ENCODE measurements around the gene STEAP1B.

The STEAP1B gene

DNA sequence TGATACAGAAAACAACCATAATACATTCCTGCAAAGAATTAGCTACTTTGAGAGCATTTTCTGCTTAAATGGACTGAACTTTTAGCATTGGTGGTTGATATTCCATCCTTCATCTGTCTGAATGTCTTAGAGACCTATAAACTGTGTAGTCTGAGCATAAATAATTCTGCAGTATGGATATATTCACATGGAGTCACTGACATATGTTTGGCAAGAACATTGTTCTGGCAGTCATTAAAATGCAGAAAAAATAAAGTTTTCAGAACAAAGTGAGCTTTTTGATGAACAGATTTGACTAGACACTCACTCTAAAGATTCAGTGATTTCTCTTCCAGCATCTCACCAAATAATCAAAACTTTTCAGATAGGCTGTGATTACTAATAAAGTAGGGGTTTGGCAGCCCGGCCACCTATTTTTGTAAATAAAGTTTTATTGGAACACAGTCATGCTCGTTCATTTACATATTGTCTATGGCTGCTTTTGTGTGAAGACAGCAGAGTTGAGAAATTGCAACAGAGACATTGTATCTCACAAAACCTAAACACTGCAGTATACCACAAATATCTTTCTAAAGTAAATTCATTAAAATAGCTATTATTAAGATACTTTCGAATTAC, 98.9 kb downstream of the STEAP1B start:
- no peak for DNase-seq (ENCODE audit: low read depth, low spot score)

DNA sequence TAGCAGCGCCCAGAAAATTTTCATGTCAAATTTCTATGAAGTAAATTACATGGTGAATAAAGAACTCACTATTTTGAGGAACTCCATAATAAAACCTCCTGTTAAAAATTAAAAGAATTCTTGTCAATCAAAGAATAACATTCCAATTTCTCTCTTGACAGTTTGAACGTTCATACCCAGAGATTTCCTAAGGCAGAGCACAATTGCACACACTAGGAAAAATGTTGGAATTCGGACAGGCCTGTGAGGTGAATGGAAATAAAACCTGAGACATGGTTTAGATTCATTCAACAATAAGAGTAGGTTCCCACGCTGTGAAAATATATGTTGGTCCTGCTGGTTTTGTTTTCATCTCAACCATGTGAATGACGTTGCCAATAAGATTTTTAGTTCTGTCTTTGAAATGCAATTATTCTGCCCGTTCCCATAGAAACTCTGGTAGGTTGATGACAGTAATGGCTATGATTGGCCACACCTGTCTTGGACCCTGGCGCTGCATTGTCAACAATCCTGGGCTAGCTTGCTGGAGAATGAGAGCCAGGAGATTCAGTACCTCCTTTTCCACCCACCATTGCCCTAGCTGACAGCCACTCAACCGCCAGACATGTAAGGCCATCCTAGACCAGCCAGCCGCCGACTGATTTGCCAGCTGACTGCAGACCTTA, 99.7 kb downstream of the STEAP1B start:
- DNase-seq (ENCODE audit: low read depth, low spot score), result no peak

DNA sequence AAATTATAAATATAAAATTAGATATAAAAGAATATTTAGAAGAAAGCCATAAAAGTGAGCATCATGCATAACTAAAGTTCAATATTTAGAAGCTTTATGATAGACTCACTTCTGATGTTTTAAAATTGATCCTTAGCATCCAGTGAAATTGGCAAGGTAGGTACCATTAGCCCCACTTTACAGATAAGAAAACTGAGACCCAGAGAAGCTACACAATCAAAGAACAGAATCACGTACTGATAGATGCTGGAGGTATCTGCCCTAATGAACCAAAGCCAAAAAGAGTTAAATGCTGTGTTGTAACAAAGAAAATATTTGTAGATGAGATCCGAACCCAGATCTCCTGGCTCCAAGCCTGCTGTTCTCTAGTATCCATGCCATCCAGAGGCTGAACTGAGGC, 100.4 kb downstream of the STEAP1B start:
- DNase-seq (ENCODE audit: low read depth, low spot score), result no peak

DNA sequence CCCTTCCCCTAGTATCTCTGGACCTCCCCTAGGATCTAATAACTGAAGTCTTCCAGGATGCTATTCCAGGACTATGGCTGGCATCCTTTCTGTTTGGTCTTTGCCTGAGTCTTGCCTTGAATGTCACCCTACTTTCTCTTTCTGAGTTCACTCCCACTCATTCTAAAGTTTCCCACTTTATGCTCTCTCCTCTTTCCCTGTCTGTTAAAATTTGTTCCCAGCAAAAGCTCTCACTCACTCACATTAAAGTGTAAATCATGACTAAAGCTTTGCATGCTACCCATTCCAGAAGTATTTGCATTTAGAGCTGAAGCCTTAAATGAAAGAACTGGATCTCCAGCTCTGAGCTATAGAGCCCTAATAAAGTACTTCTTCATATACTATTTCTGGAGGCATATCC, 100.9 kb downstream of the STEAP1B start:
- no peak for DNase-seq (ENCODE audit: low read depth, low spot score)

DNA sequence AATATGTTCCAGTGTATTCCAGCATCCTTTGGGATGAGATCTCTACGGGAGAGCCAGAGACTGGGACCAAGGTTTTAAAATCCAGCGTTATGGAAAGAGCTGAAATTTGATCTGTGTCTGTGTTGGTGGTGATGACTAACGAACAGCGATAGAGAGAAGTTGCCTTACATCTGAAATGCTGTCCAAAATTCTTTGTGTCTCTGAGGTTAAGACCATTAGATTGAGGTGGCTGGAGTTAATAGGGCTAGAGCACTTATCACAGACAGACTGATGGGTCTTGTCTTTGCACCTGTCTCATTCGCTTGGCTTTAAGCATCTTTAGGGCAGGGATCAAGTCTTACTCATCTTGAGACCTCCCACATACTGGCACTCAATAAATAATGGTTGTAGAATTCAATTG, 102.0 kb downstream of the STEAP1B start:
- no peak for DNase-seq (ENCODE audit: low read depth, low spot score)

DNA sequence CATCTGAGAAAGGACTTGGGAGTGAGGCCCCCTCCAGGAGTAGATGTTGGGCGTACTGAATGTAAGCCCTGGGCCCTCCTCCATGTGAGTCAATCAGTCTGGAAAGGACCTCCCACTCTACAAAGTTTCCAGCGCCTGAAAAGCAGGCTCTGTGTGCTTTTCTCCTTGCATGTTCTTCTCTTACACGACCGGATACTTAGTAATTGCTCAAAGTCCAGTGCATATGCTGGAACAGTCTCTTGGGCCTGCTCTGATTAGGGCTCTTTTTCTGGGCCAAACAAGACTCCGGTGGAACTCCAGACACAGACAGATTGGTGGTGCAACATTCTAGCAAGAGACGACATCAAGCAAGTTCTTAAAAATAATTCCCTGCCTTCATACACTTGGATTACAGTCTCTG, 104.8 kb downstream of the STEAP1B start:
- no peak for DNase-seq (ENCODE audit: low read depth, low spot score)

DNA sequence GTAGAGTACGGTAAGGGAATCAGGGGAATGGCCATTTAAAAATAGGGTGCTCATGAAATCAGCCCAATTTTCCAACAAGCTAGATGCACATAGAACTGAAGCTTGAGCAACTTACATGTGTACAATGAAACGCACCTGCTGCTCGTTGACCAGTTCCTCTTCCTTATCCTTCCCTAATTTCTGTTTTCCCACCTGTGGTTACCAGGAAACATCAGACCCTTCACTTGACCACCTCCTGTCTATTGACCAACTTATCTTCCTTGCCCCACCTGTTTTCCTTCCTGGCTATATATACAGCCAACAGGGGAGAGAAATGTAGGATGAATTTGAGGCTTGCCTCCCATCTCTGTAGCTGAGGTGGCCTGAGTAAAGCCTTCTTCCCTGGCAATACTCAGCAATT, 105.2 kb downstream of the STEAP1B start:
- no peak for DNase-seq (ENCODE audit: low read depth, low spot score)

DNA sequence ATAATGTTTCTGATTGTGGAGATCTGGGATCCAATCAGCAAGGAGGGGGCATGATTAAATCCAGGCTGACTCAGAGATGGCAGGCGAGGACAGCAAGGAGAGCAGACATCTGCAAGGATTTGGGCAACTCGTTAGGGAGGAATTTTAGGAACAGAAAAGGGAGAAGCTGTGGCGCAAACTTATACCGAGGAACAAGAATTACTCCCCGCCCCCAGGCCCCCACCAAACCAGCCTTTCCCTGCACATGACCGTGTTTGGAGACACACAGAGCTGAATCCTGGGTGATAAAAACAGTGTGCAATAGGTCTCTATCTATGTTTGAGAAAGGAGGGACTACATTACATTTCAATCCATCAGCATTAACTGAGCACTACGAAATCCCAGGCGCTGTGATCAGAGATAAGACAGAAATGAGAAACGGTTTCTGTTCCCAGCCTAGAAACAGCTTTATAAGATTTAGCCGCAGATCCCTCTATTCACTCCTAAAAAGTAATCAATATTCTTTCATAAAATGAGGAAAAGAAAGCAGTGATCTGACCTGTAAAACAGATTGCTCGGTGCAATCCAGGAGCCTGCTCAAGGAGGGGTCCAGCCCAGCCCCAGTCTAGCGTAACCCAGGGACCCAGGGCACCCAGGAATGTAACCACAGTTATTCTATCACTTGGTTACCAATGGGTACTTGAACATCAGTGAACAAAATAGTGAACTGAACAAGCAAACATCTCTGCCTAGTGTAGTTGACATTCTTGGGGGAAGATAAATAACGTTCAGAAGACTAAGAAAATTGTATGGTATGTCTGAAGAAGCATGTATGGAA, 105.9 kb downstream of the STEAP1B start:
- DNase-seq (ENCODE audit: low read depth, low spot score), result no peak

DNA sequence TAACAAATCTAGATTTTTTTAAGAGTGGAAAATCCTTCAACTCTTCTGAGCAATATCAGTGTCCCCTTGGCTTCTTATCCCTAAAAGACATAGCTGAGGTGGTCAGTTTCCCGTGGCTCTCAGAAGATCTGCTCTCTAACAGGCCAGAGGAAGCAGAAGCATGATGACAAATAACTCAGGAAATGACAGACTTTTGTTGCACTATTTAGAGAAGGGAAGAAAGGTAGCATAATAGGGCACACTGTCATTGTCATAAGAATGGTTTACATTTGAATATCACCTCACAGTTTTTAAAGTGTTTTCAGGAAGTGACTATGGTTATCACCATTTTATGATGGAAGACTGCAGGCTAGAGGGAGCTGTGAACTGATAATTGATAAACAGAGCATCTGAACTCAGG, 109.5 kb downstream of the STEAP1B start:
- DNase-seq (ENCODE audit: low read depth, low spot score), result no peak

DNA sequence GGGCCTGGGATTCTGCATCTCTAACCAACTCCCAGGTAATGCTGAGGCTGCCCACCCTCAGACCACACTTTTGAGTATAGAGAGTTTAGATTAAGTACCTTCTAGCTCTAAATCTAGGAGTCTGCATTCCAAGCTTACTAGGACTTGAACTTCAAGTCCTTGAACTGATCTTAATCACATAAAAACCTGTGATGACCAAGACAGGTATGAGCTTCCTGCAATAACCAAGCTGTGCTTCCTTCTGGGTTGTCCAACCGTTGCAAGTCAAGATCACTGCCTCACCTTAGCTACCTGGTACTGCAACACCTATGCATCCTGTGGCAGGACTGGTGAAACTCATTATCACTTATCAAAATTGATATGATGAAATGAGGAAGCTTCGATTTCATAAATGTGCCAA, 110.1 kb downstream of the STEAP1B start:
- DNase-seq (ENCODE audit: low read depth, low spot score), result no peak

DNA sequence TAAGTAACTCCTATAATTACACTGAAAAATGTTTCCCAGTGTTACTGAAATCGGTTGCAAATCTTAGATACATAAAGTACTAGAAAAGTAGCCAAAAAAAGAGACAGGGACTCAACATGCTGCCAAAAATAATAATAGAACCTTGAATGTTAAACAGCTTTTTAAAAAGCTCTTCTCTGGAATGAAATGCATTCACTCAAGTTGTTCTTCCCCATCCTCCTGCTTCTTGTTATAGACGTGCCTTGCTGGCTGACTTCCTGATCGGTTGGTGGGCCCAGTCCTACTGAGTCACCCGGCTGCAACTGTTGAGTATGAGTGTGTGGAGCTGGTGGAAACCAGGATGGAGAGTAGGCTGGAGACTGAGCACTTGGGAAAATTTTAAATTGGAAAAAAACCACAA, 112.4 kb downstream of the STEAP1B start:
- DNase-seq (ENCODE audit: low read depth, low spot score), result no peak

DNA sequence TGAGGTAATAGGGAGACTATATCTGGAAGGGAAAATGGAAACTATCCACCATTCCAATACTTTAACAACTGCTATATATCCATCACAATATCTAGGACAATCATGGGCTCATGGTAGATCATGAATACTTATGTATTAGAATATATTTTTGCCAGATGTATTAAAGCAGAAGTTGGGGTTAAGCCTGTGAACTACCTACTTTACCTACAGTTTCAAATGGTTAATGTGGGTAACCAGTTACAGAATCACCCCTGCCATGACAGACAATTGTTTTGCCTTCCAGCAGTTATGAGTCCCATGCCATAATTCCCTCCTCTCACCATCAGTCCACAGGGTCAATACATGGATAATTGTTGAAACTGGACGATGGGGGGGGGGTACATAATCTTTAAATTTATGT, 113.1 kb downstream of the STEAP1B start:
- no peak for DNase-seq (ENCODE audit: low read depth, low spot score)

DNA sequence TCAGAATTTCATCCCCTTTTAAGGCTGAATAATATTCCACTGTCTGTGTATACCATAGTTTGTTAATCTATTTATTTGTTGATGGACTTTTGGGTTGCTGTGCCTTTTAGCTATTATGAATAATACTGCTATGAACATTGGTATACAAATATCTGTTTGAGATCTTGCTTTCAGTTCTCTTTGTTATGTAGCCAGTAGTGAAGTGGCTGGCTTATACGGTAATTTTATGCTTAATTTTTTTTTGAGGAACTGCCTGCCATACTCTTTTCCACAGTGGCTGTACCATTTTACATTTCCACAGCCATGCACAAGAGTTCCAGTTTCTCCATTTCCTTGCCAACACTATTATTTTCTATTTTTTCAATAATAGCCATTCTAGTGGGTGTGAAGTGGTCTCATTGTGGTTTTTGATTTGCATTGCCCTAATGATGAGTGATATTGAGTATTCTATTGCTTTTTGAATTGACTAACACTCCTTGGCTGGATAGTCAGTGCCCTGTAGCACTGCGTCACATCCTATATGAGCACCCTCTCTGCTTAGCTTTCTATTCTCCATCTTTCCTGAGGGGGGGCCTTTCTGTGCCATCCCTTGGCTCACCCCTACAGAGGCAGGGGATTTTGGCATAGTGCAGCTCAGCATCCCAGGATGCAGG, 113.7 kb downstream of the STEAP1B start:
- DNase-seq (ENCODE audit: low read depth, low spot score), result no peak

DNA sequence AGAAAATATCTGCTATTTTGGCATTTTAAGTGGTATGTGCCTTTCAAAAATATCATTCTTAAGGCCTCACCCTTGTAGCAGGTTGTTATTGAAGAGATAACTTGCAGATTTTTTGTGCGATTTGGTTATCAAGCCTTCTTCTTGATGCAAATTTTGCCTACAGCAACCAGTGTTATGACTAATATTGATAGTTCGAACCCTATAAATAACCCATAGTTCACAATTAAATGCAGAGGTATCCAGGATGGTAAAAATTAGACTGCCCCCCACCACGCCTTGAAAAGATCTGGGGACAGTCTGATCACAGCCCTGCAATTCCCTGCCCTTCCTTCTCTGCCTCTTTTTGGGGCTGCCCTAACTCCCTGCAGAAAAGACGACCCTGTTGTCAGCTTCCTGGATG, 114.7 kb downstream of the STEAP1B start:
- DNase-seq (ENCODE audit: low read depth, low spot score), result no peak

DNA sequence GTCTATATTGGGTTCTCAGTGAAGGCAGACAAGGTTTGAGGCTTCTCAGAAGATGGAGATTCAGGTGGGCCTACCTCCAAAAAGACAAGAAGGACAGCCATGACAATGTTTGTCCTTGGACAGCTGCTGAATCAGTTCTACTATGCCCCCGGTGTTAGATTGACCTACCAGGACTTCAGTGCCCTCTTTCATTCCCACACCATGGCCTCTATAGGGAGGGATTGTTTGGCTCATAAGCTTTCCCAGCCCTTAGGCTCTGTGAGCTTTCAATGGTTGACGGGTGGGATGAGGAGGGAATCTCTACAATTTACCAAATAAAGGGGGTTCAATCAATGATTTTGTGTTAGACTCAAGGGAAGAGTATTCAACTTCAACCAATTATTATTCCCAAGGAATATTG, 119.7 kb downstream of the STEAP1B start:
- no peak for DNase-seq (ENCODE audit: low read depth, low spot score)

DNA sequence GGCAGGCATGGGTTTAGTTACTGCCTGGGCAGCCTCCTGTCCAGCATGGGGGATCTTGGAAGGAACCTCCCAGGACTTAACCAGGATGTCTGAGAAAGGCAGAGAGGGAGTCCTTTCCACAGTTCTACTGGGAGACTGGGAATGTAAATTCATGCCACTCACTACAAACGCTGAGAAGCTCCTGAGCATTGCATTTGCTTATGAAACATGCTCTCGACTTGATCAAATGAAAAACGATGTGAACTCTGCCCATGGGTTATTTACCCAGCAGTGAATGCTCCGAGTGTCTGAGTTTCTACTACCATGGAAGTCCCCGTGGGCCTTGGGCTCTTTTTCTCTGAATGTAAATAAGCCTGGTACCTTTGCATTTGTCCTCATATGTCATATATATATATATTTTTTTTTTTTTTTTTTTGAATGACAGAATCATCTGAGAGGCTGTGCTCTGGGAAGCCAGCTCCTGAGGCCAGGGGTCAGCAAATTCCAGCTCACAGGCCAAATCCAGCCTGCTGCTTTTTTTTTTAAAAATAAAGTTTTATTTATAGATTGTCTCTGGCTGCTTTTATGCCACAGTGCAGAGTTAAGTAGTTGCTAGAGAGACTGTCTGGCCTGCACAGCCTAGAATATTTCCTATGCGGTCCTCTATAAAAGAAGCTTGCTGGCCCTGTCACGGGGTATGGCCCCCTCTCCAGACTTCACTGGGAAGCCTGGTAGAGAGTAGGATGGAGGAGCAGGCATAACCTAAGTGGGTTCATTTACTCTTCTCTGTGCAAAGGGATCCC, 121.6 kb downstream of the STEAP1B start:
- DNase-seq (ENCODE audit: low read depth, low spot score), result no peak

DNA sequence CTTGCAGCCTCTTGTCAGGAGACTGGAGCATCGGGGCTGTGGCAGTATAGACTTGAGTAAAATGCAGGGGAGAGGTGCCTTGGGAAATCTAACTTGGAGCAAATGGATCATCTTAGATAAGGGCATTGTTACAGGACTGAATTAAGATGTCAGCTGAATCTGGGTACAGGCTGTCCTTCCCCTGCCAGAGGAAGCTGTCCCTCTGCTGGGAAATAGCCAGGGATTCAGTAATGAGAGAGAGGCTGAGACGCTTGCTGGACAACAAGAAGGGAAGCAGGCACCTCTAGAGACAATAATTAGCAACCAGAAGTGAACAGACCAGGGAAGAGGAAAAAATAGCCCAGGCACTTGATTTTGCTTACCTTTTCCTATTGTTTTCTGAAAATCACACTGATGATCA, 122.3 kb downstream of the STEAP1B start:
- no peak for DNase-seq (ENCODE audit: low read depth, low spot score)

DNA sequence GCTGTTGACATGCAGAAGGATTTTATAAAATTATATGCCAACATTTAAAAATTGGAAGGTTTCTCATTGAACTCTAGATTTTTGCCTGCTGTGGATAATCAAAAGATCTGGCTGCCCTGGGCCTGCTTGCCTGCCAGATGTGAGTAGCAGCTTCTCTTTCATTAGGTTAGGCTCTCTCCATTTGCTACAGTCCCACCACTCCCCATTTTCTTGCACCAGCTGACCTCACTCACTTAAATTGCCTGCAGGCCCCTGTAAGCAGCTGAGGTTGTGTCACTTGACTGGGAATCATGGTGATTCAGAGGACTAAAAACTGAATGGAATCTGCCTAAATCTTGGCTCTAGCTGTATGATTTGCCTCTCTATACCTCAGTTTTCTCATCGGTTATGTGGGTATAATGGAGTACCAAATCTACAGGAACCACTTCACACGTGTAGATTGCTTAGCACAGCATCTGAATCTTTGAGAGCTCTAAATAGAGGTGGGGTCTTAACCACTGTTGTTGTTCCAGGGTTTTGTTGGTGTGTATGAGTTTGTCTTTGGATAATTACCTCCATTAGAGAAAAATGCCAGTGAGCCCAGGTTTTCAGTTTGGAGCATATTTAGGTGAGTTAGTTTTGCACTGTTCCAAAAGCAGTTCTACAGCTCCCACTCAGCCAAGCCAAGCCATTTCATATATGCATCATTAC, 124.5 kb downstream of the STEAP1B start:
- DNase-seq (ENCODE audit: low read depth, low spot score), result no peak

DNA sequence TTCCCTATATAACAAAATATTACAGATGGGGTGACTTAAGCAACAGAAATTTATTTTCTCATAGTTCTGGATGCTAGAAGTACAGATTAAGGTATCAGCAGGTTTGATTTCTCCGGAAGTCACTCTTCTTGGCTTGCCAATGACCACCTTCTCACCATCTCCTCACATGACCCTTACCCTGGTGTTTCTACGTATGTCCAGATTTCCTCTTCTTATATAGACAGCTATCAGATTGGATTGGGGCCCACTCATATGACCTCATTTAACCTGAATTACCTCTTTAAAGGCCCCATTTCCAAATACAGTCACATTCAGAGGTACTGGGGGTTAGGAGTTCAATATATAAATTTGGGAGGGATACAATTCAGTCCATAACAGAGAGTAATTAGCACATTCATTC, 126.1 kb downstream of the STEAP1B start:
- DNase-seq (ENCODE audit: low read depth, low spot score), result no peak

DNA sequence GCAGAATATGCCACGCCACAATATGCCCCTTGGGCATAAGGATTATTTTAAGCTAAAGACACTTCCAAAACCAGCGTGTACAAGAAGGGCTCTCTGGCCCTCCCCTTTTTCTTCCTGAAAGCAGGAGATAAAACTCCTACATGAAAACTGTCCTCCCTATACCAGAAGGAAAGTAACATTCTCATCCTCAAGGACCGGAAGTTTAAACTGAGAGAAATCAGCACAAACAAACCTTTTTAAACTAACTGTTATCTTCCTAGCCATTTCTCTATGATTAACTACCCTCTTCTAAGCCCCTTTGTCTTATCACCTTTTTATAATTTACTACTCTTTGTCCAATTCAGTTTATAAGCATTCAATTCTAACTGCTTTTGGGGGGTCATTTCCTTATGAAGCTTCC, 126.6 kb downstream of the STEAP1B start:
- DNase-seq (ENCODE audit: low read depth, low spot score), result no peak

DNA sequence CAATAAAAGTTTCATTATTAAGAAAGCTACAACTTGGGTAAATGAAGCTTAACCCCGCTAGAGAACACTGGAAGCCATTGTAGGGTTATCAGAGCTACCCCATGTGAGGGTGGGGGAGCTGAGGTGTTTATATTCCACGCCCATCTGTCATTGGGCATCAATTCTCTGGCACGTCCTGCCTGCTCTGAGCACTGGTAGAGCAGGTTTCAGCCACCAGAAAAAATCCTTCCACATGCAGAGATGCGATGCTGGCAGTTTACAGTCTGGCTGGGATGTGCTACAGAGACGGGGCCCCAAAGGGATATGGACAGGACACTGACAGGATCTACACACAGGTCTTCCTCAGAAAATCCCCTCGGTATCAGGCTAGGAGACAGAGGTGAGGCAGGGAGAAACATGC, 127.1 kb downstream of the STEAP1B start:
- DNase-seq (ENCODE audit: low read depth, low spot score), result no peak

All from iPS DF 19.7 (cell line).